GM12878 (cell line): ENCODE measurements around the gene MARCKSL1. TPM values are rescaled to one million over a fixed set of nuclear protein-coding genes. Genes with fewer than 3 reads are reported as not detected.
A peak's percentile ranks its signal among the peaks of the same experiment; 100 is the strongest.

Experiments
- ATAC-seq: fragments of 200-7000 bp; cut with Tn5 transposase; 3 replicates; pipeline ENCODE4 v1.9.1; 2020; ENCODE audit warnings: mild to moderate bottlenecking, moderate library complexity
- BruUV-seq: library from RNA; stranded (reverse); fragments of 400-500 nt; replicated peaks from 2 replicates; lab custom pipeline; 2021; lab: Mats Ljungman, UMichigan
- CTCF ChIA-PET: fragments of 300-600 bp; sonication (Branson Sonifier 250); formaldehyde crosslinking; extraction: SDS; loops from one replicate; lab custom pipeline; 2021; ENCODE audit warnings: inconsistent platforms; lab: Yijun Ruan, JAX
- POLR2A ChIA-PET: fragments of 350-600 bp; formaldehyde crosslinking; extraction: SDS; loops from one replicate; lab custom pipeline; 2021; ENCODE audit warnings: inconsistent platforms; lab: Charles Lee
- RAD21 ChIA-PET: fragments of 300-600 bp; sonication (Branson Sonifier 250); formaldehyde crosslinking; loops from one replicate; lab custom pipeline; 2023; ENCODE audit warnings: antibody characterized with exemption; ENCODE audit not compliant: unreplicated experiment; lab: Charles Lee
- SMC1A ChIA-PET: fragments of 300-600 bp; sonication (Branson Sonifier 250); formaldehyde crosslinking; loops from one replicate; lab custom pipeline; 2023; ENCODE audit not compliant: unreplicated experiment, uncharacterized antibody; lab: Charles Lee
- DNase-seq: peaks from one replicate; pipeline ENCODE4 v3.0.0-alpha.2; 2011; ENCODE audit warnings: low read depth, low spot score
- FAIRE-seq: peaks from 3 replicates; lab custom pipeline; 2011; peaks lifted over from hg19 to GRCh38; lab: Jason Lieb, UNC
- H2AFZ ChIP-seq: 2 replicates; pipeline ENCODE4 v1.6.0; 2011; ENCODE audit warnings: low read depth, low read length, control low read depth; ENCODE audit not compliant: control insufficient read depth
- H3K27ac ChIP-seq: 2 replicates; pipeline ENCODE4 v1.5.1; 2011; ENCODE audit warnings: control low read depth; ENCODE audit not compliant: control insufficient read depth, insufficient read depth
- H3K27me3 ChIP-seq, 2 experiments: replicated peaks in 1 of 2; 2 replicates each; pipeline versions ENCODE4 v1.6.0 to v1.6.1; 2011; ENCODE audit warnings: low read length in 1 of 2; ENCODE audit not compliant: control insufficient read depth in 2 of 2, insufficient read depth in 2 of 2
- H3K36me3 ChIP-seq, 2 experiments: 2 replicates each; pipeline ENCODE4 v1.5.1; 2011; ENCODE audit warnings: low read length in 1 of 2; ENCODE audit not compliant: control insufficient read depth in 2 of 2, insufficient read depth in 2 of 2
- H3K4me1 ChIP-seq: 2 replicates; pipeline ENCODE4 v1.6.1; 2011; ENCODE audit warnings: mild to moderate bottlenecking, low read length, moderate library complexity, mixed read lengths; ENCODE audit not compliant: control insufficient read depth, insufficient read depth
- H3K4me2 ChIP-seq: 2 replicates; pipeline ENCODE4 v1.6.0; 2011; ENCODE audit warnings: control low read depth; ENCODE audit not compliant: control insufficient read depth, insufficient read depth
- H3K4me3 ChIP-seq: fragments of 200-600 bp; sonication (generic); 2 replicates; pipeline ENCODE4 v1.5.1; 2016
- H3K79me2 ChIP-seq: 2 replicates; pipeline ENCODE4 v1.6.0; 2011; ENCODE audit warnings: low read length; ENCODE audit not compliant: control insufficient read depth, insufficient read depth
- H3K9ac ChIP-seq: 2 replicates; pipeline ENCODE4 v1.8.0; 2011; ENCODE audit warnings: low read length, control low read depth, mixed read lengths; ENCODE audit not compliant: control insufficient read depth, insufficient read depth
- H3K9me3 ChIP-seq: replicated peaks from 3 replicates; pipeline ENCODE4 v1.5.1; 2011; ENCODE audit warnings: mild to moderate bottlenecking, low read length; ENCODE audit not compliant: control insufficient read depth, insufficient read depth
- H4K20me1 ChIP-seq: 2 replicates; pipeline ENCODE4 v1.6.0; 2011; ENCODE audit not compliant: control insufficient read depth, insufficient read depth
- ATF2 ChIP-seq: IDR thresholded peaks from 2 replicates; pipeline ENCODE4 v1.6.1; 2012; ENCODE audit warnings: low read length, inconsistent platforms
- CHD4 ChIP-seq: fragments of 200-600 bp; sonication (generic); IDR thresholded peaks from 2 replicates; pipeline ENCODE4 v1.6.1; 2016; ENCODE audit warnings: mild to moderate bottlenecking
- DPF2 ChIP-seq: fragments of 450-650 bp; IDR thresholded peaks from 2 replicates; pipeline ENCODE4 v1.6.1; 2017; ENCODE audit warnings: mild to moderate bottlenecking
- E2F4 ChIP-seq: IDR thresholded peaks from 2 replicates; pipeline ENCODE4 v1.6.1; 2012; ENCODE audit warnings: low read depth, low read length, improper control_type of control experiment
- MLLT1 ChIP-seq: fragments of 450-650 bp; IDR thresholded peaks from 2 replicates; pipeline ENCODE4 v1.6.1; 2016; ENCODE audit warnings: mild to moderate bottlenecking
- NRF1 ChIP-seq: conservative IDR thresholded peaks from 2 replicates; pipeline ENCODE4 v1.6.1; 2011; ENCODE audit warnings: mild to moderate bottlenecking, low read depth, low read length, improper control_type of control experiment
- SKIL ChIP-seq: fragments of 450-650 bp; IDR thresholded peaks from 2 replicates; pipeline ENCODE4 v1.6.1; 2017; ENCODE audit warnings: mild to moderate bottlenecking, low read depth, inconsistent platforms; ENCODE audit not compliant: poor library complexity, severe bottlenecking
- SUPT20H ChIP-seq: IDR thresholded peaks from 2 replicates; pipeline ENCODE4 v1.6.1; 2011; ENCODE audit warnings: low read depth, mild to moderate bottlenecking, low read length, moderate library complexity, borderline replicate concordance; ENCODE audit not compliant: control insufficient read depth
- TARDBP ChIP-seq: IDR thresholded peaks from 2 replicates; pipeline ENCODE4 v1.6.1; 2016; ENCODE audit warnings: borderline replicate concordance
- TBL1XR1 ChIP-seq: IDR thresholded peaks from 2 replicates; pipeline ENCODE4 v1.6.1; 2012; ENCODE audit warnings: low read depth, low read length, improper control_type of control experiment
- YBX1 ChIP-seq: fragments of 450-650 bp; IDR thresholded peaks from 2 replicates; pipeline ENCODE4 v1.6.1; 2016; ENCODE audit warnings: antibody characterized with exemption
- ZSCAN29 ChIP-seq: fragments of 450-650 bp; IDR thresholded peaks from 2 replicates; pipeline ENCODE4 v1.6.1; 2017; ENCODE audit warnings: mild to moderate bottlenecking, moderate library complexity
- whole genome bisulfite sequencing: methylation state at CpG from one replicate; pipeline ENCODE4 v1.1.6; 2016; ENCODE audit warnings: low lambda C conversion rate; ENCODE audit not compliant: insufficient replicate concordance, insufficient coverage; ENCODE audit errors: missing lambda C conversion rate; 5-methylcytosine and 5-hydroxymethylcytosine counted together
- in situ Hi-C: fragments of 300-500 bp; cut with MboI; formaldehyde crosslinking; loops from 9 replicates; pipeline ENCODE4 v1.14.3; 2018; ENCODE audit warnings: mixed read lengths
- intact Hi-C: fragments of 100-400 bp; cut with micrococcal nuclease; formaldehyde crosslinking; loops from one replicate; pipeline ENCODE4 v1.14.2; 2022; ENCODE audit not compliant: unreplicated experiment
- polyA plus RNA-seq, 11 experiments: library from polyadenylated mRNA; depleted of rRNA in 4 of 11; unstranded in 6 of 11; stranded (reverse) in 5 of 11; fragments of >200 nt; fragmentation: Nextera tagmentation in 4 of 11; fragmentation: Illumina TruSeq in 1 of 11; extraction: Ambion mirVana in 4 of 11; extraction: Trizol in 1 of 11; gene quantifications; 1 replicate in 1 of 11; 2 replicates in 10 of 11; pipeline versions ENCODE4 v1.2.1 to v1.2.3, GENCODE V29; 2011 to 2016; ENCODE audit warnings: inconsistent platforms in 2 of 11, missing spikeins in 2 of 11, low read depth in 1 of 11
- total RNA-seq, 4 experiments: library from RNA; depleted of rRNA in 3 of 4; stranded (reverse); fragments of >200 nt in 3 of 4; fragmentation: Illumina TruSeq in 1 of 4; extraction: Trizol in 1 of 4; gene quantifications; 2 replicates each; pipeline versions ENCODE4 v1.2.1 to v1.2.3, GENCODE V29; 2013 to 2021
- TF ChIP-seq, protein P1 (sequence below): IDR thresholded peaks from 2 replicates; pipeline ENCODE4 v1.6.1; 2011; ENCODE audit warnings: low read depth, mild to moderate bottlenecking, low read length, moderate library complexity, borderline replicate concordance; ENCODE audit errors: extremely low read depth

Gene MARCKSL1
- total and polyA plus RNA-seq, 10 of the 15 experiments (the other 5 are each of a cell fraction or from before 2014, with no cell fraction given), result 14.5 to 225 (median 158) TPM

- no TSS peak for BruUV-seq
- peaks cover 7% of the 10 kb centered on the region for H3K4me1 ChIP-seq
- intact Hi-C loops (no loop called here), in situ Hi-C loops (no loop called here)
- no peaks in the 10 kb centered on the region for H3K27me3 ChIP-seq
- peak within 1 kb of the TSS; percentile 72 for H3K4me2 ChIP-seq
- H3K9ac ChIP-seq, result no peak within 1 kb of the TSS
- ATAC-seq (no peak), FAIRE-seq (no peak), DNase-seq (no peak)
- RAD21 ChIA-PET, result no interaction called here
- POLR2A ChIA-PET, result no interaction called here
- no peaks in the 10 kb centered on the region for H3K79me2 ChIP-seq
- no peak within 1 kb of the TSS for H3K27ac ChIP-seq
- H4K20me1 ChIP-seq, result no peaks in the 10 kb centered on the region
- H3K4me3 ChIP-seq, result no peak within 1 kb of the TSS
- SMC1A ChIA-PET, result no interaction called here
- H3K9me3 ChIP-seq, result no peaks in the 10 kb centered on the region
- H2AFZ ChIP-seq, result no peak within 1 kb of the TSS
- 84% methylated on average over 17 of the region's 17 CpGs for WGBS
- CTCF ChIA-PET, result interaction anchor here (1.0 kb wide), 1 partner anchor 45 kb away, joined by 3 read pairs; no protein-coding TSS in a partner anchor
- peaks cover 0 to 4% of the 10 kb centered on the region in 2 experiments; a peak in 3 of 4 replicates for H3K36me3 ChIP-seq
- no peak for TF ChIP-seq TBL1XR1
- no peak for TF ChIP-seq ATF2
- TF ChIP-seq CHD4, result no peak
- no peak for TF ChIP-seq MLLT1
- TF ChIP-seq SUPT20H, result no peak
- no peak for TF ChIP-seq E2F4
- no peak for TF ChIP-seq SKIL
- TF ChIP-seq DPF2, result no peak
- TF ChIP-seq, protein P1, sequence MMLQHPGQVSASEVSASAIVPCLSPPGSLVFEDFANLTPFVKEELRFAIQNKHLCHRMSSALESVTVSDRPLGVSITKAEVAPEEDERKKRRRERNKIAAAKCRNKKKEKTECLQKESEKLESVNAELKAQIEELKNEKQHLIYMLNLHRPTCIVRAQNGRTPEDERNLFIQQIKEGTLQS, result no peak
- no peak for TF ChIP-seq YBX1
- TF ChIP-seq ZSCAN29, result no peak
- no peak for TF ChIP-seq NRF1
- no peak for TF ChIP-seq TARDBP
These were observed 26.7 kb upstream of the MARCKSL1 start, which contains the start of the genes FAM229A and TSSK3 for GRCh38 chr1:32362474-32363313. Gene FAM229A (minus strand): TSS chr1:32362485. CDS start chr1:32362091, 394 bp downstream. Gene TSSK3 (plus strand): TSS chr1:32362539. CDS start chr1:32362702, 163 bp downstream.
